Stimulated activated CD4-positive, alpha-beta T cell treated with anti-CD3 and anti-CD28 coated beads, Interleukin-12 subunit alpha, Interleukin-12 subunit beta, amount 100 ng/mL, for 24 hours (primary cell): ENCODE data around the gene GPX4.

Experiments used
- DNase-seq, 2 experiments: peaks; one replicate each; pipeline ENCODE4 v3.0.0-alpha.2; 2020; ENCODE audit warnings: low read depth in 2 of 2

Gene GPX4

GRCh38 chr19:1103708-1104310 is at the start of gene GPX4:
Gene GPX4, plus strand, starts transcription at chr19:1103994. Its CDS starts 50 bp downstream, at chr19:1104044.
- peak; percentile 96 to 98 for DNase-seq

GRCh38 chr19:1054102-1055027 is 49.4 kb upstream of the GPX4 start:
- no peak for DNase-seq

- no peak for DNase-seq
Observed at GRCh38 chr19:1055028-1055425, 48.8 kb upstream of the GPX4 start.

GRCh38 chr19:1055886-1056620 is 47.7 kb upstream of the GPX4 start:
- no peak for DNase-seq

- no peak for DNase-seq
Observed at GRCh38 chr19:1057176-1057855, 46.5 kb upstream of the GPX4 start.

GRCh38 chr19:1058112-1058511 is 45.7 kb upstream of the GPX4 start:
- no peak for DNase-seq

GRCh38 chr19:1060689-1061088 is 43.1 kb upstream of the GPX4 start:
- DNase-seq = no peak

- no peak for DNase-seq
Observed at GRCh38 chr19:1061987-1062386, 41.8 kb upstream of the GPX4 start.

GRCh38 chr19:1062387-1063029 is 41.3 kb upstream of the GPX4 start:
- DNase-seq = no peak

GRCh38 chr19:1063030-1063908 is 40.5 kb upstream of the GPX4 start:
- DNase-seq = no peak

GRCh38 chr19:1063909-1064660 is 39.7 kb upstream of the GPX4 start:
- no peak for DNase-seq

- peak; percentile 58 to 69 for DNase-seq
Observed at GRCh38 chr19:1064661-1065605, 38.9 kb upstream of the GPX4 start.

GRCh38 chr19:1065606-1066109 is 38.1 kb upstream of the GPX4 start:
- DNase-seq = no peak

GRCh38 chr19:1066251-1066747 is 37.5 kb upstream of the GPX4 start:
- no peak for DNase-seq

- peak; percentile 60 to 74 for DNase-seq
Observed at GRCh38 chr19:1066748-1067340, 37.0 kb upstream of the GPX4 start, which contains the start of gene ARHGAP45. Gene ARHGAP45, plus strand, starts transcription at chr19:1067167. Its CDS starts 239 bp downstream, at chr19:1067406.

- no peak for DNase-seq
Observed at GRCh38 chr19:1067341-1067957, 36.3 kb upstream of the GPX4 start.
